ENCODE data around the gene HPSE2.

Gene HPSE2

GRCh38 chr10:99119258-99119748, 116.3 kb downstream of the HPSE2 start:
- no peaks in the 10 kb centered on the region for H3K36me3 Mint-ChIP-seq
- no peak overlapping the region for H3K4me3 Mint-ChIP-seq
- no peak overlapping the region for H3K27ac Mint-ChIP-seq
- H3K9me3 Mint-ChIP-seq = no peaks in the 10 kb centered on the region
- DNase-seq = no peak
- no peaks in the 10 kb centered on the region for H3K4me1 Mint-ChIP-seq
- CTCF ChIA-PET = no interaction called here
- no peaks in the 10 kb centered on the region for H3K27me3 Mint-ChIP-seq

GRCh38 chr10:99115703-99116102, 119.9 kb downstream of the HPSE2 start:
- Mint-ChIP-seq H3K27me3 (no peaks in the 10 kb centered on the region), H3K9me3 (no peaks in the 10 kb centered on the region), H3K4me3 (no peak overlapping the region), H3K27ac (no peak overlapping the region), H3K36me3 (no peaks in the 10 kb centered on the region), H3K4me1 (no peaks in the 10 kb centered on the region)
- no peak for DNase-seq
- CTCF ChIA-PET = no interaction called here

GRCh38 chr10:99085358-99085757, 150.3 kb downstream of the HPSE2 start:
- Mint-ChIP-seq H3K4me1 (no peaks in the 10 kb centered on the region), H3K4me3 (no peak overlapping the region), H3K36me3 (no peaks in the 10 kb centered on the region), H3K9me3 (no peaks in the 10 kb centered on the region), H3K27ac (no peak overlapping the region), H3K27me3 (no peaks in the 10 kb centered on the region)
- CTCF ChIA-PET = no interaction called here
- DNase-seq = no peak

- no peaks in the 10 kb centered on the region for H3K9me3 Mint-ChIP-seq
- CTCF ChIA-PET = no interaction called here
- H3K27ac Mint-ChIP-seq = no peak overlapping the region
- no peaks in the 10 kb centered on the region for H3K36me3 Mint-ChIP-seq
- H3K27me3 Mint-ChIP-seq = no peaks in the 10 kb centered on the region
- H3K4me1 Mint-ChIP-seq = no peaks in the 10 kb centered on the region
- no peak for DNase-seq
- no peak overlapping the region for H3K4me3 Mint-ChIP-seq
These were observed 151.5 kb downstream of the HPSE2 start for GRCh38 chr10:99084161-99084560.

- CTCF ChIA-PET = no interaction called here
- H3K4me1 Mint-ChIP-seq = no peaks in the 10 kb centered on the region
- H3K4me3 Mint-ChIP-seq = no peak overlapping the region
- H3K27me3 Mint-ChIP-seq = no peaks in the 10 kb centered on the region
- DNase-seq = no peak
- no peak overlapping the region for H3K27ac Mint-ChIP-seq
- H3K36me3 Mint-ChIP-seq = no peaks in the 10 kb centered on the region
- H3K9me3 Mint-ChIP-seq = no peaks in the 10 kb centered on the region
These were observed 155.2 kb downstream of the HPSE2 start for GRCh38 chr10:99080275-99080945.

- CTCF ChIA-PET = no interaction called here
- H3K27me3 Mint-ChIP-seq = no peaks in the 10 kb centered on the region
- no peak for DNase-seq
- H3K4me1 Mint-ChIP-seq = no peaks in the 10 kb centered on the region
- H3K4me3 Mint-ChIP-seq = no peak overlapping the region
- H3K9me3 Mint-ChIP-seq = no peaks in the 10 kb centered on the region
- H3K36me3 Mint-ChIP-seq = no peaks in the 10 kb centered on the region
- no peak overlapping the region for H3K27ac Mint-ChIP-seq
These were observed 173.1 kb downstream of the HPSE2 start for GRCh38 chr10:99062591-99062990.

- Mint-ChIP-seq H3K36me3 (no peaks in the 10 kb centered on the region), H3K4me1 (no peaks in the 10 kb centered on the region), H3K27ac (no peak overlapping the region), H3K4me3 (no peak overlapping the region), H3K9me3 (no peaks in the 10 kb centered on the region), H3K27me3 (no peaks in the 10 kb centered on the region)
- DNase-seq = no peak
- CTCF ChIA-PET = no interaction called here
These were observed 176.9 kb downstream of the HPSE2 start for GRCh38 chr10:99058762-99059161.

GRCh38 chr10:99057936-99058690, 177.5 kb downstream of the HPSE2 start:
- H3K4me1 Mint-ChIP-seq = no peaks in the 10 kb centered on the region
- no peak overlapping the region for H3K27ac Mint-ChIP-seq
- DNase-seq = no peak
- CTCF ChIA-PET = no interaction called here
- no peaks in the 10 kb centered on the region for H3K36me3 Mint-ChIP-seq
- no peak overlapping the region for H3K4me3 Mint-ChIP-seq
- no peaks in the 10 kb centered on the region for H3K27me3 Mint-ChIP-seq
- H3K9me3 Mint-ChIP-seq = no peaks in the 10 kb centered on the region

GRCh38 chr10:99045671-99046070, 190.0 kb downstream of the HPSE2 start:
- H3K4me1 Mint-ChIP-seq = no peaks in the 10 kb centered on the region
- no peak overlapping the region for H3K27ac Mint-ChIP-seq
- CTCF ChIA-PET = no interaction called here
- H3K27me3 Mint-ChIP-seq = no peaks in the 10 kb centered on the region
- H3K36me3 Mint-ChIP-seq = no peaks in the 10 kb centered on the region
- H3K9me3 Mint-ChIP-seq = peaks cover 2% of the 10 kb centered on the region
- DNase-seq = no peak
- H3K4me3 Mint-ChIP-seq = no peak overlapping the region

GRCh38 chr10:99042051-99042771, 193.4 kb downstream of the HPSE2 start:
- CTCF ChIA-PET = interaction anchor here (0.7 kb wide), 1 partner anchor 575 kb away, joined by 3 read pairs; no protein-coding TSS in a partner anchor
- Mint-ChIP-seq H3K4me3 (no peak overlapping the region), H3K27ac (no peak overlapping the region)

GRCh38 chr10:99041468-99041867, 194.2 kb downstream of the HPSE2 start:
- Mint-ChIP-seq H3K4me1 (no peaks in the 10 kb centered on the region), H3K27me3 (no peaks in the 10 kb centered on the region), H3K27ac (no peak overlapping the region), H3K4me3 (no peak overlapping the region), H3K9me3 (peaks cover 2% of the 10 kb centered on the region), H3K36me3 (no peaks in the 10 kb centered on the region)
- CTCF ChIA-PET = no interaction called here
- no peak for DNase-seq

More at GRCh38 chr10:99042051-99042771, 193.4 kb downstream of the HPSE2 start:
- Mint-ChIP-seq H3K4me1 (no peaks in the 10 kb centered on the region), H3K36me3 (no peaks in the 10 kb centered on the region), H3K27me3 (no peaks in the 10 kb centered on the region), H3K9me3 (peaks cover 2% of the 10 kb centered on the region)
- no peak for DNase-seq

- Mint-ChIP-seq H3K36me3 (no peaks in the 10 kb centered on the region), H3K9me3 (no peaks in the 10 kb centered on the region)
These were observed 221.8 kb downstream of the HPSE2 start for GRCh38 chr10:99013885-99014284.

GRCh38 chr10:99010286-99010685, 225.4 kb downstream of the HPSE2 start:
- Mint-ChIP-seq H3K4me1 (no peaks in the 10 kb centered on the region), H3K4me3 (no peak overlapping the region), H3K27ac (no peak overlapping the region), H3K27me3 (no peaks in the 10 kb centered on the region), H3K36me3 (no peaks in the 10 kb centered on the region), H3K9me3 (peaks cover 12% of the 10 kb centered on the region)
- no peak for DNase-seq
- CTCF ChIA-PET = no interaction called here

More at GRCh38 chr10:99013885-99014284, 221.8 kb downstream of the HPSE2 start:
- Mint-ChIP-seq H3K27ac (no peak overlapping the region), H3K4me1 (no peaks in the 10 kb centered on the region), H3K27me3 (no peaks in the 10 kb centered on the region), H3K4me3 (no peak overlapping the region)
- CTCF ChIA-PET = no interaction called here
- DNase-seq = no peak

GRCh38 chr10:99008054-99008453, 227.6 kb downstream of the HPSE2 start:
- Mint-ChIP-seq H3K4me3 (no peak overlapping the region), H3K27me3 (no peaks in the 10 kb centered on the region)

More at GRCh38 chr10:99008054-99008453, 227.6 kb downstream of the HPSE2 start:
- DNase-seq = no peak
- CTCF ChIA-PET = no interaction called here
- Mint-ChIP-seq H3K9me3 (peaks cover 17% of the 10 kb centered on the region), H3K27ac (no peak overlapping the region), H3K4me1 (no peaks in the 10 kb centered on the region), H3K36me3 (no peaks in the 10 kb centered on the region)

Measured in activated naive CD4-positive, alpha-beta T cell treated with anti-CD3 and anti-CD28 coated beads, Interleukin-2, amount 10 ng/mL, durations not matched to agents 7 days and 5 days (primary cell).